ENCODE measurements around the gene C1R.
A peak's percentile ranks its signal among the peaks of the same experiment; 100 is the strongest.
"Not testable (repeated sequence)": the region's sequence is repeated elsewhere in the genome, so short reads cannot be mapped to it uniquely, and the experiment has no call there.

The C1R gene

DNA sequence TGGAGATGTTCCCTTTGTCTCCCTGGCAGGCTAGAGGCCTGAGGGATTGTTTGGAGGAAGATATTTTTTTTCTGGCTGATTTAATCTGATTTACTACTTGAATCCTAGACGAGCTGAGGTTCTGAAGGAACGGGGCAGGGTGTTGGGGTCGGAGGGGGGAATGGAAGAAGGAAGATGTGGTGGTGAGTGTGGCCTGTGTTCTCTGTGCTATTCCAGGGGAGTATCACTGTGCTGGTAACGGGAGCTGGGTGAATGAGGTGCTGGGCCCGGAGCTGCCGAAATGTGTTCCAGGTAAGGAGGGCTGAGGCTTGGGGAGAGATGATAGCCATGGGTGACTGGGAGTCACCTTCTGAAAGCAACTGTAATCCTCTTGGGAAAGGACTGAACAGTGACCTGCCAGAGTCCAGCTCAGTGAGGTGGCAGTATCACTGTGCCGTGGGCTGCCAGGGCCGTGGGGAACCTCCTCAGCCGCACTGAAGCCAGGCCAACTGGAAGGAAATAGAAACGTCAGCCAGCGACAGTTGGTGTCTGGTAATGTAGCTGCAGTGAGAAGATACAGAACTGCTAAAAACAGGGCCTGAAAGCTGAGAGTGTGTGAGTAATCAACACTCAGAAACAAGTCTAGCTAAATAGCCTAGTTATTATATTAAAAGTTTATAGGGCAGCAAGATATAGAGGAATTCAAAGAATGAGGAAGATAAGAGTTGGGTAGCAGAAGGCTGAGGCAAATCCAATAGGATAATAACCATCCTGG, 23.8 kb downstream of the C1R start:
- no peak for DNase-seq (ENCODE audit: low read depth)

DNA sequence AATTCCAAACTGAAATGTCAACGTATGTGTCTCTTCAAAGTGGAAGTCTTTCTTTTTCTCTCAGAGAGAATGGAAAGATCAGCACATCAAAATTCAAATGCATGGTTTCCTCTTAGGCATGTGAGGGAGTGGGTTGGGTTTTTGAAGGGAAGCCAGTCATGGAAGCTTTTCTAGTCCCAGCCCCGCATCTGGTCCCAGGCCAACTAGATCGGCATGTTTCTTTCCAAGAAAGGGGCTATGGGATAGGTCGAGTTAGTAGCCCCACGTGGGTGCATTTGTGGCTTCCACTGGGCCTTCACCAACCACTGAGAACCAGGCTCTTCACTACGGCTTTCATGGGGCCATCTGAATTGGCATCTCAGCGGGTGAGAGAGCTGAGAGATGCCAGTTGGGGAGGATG, 25.1 kb downstream of the C1R start:
- no peak for DNase-seq (ENCODE audit: low read depth)

DNA sequence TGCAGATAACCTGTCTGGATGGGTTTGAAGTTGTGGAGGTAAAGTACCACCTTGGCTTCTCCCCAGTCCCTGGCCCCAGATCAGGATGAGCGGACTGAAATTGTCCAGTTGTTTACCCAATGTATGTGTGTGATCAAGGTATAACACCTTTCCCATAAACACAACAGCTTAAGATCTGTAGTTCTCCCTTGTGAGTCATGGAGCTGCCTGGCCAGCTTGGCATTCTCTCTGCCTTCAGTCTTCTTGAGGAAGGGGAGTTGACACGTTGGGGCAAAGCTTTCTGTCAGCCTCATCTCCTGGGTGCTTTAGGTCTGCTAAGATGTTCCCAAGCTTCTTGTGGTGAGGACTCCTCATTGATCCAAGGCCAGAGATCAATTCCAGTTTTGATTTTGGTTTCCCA, 25.6 kb downstream of the C1R start:
- DNase-seq (ENCODE audit: low read depth), result no peak

DNA sequence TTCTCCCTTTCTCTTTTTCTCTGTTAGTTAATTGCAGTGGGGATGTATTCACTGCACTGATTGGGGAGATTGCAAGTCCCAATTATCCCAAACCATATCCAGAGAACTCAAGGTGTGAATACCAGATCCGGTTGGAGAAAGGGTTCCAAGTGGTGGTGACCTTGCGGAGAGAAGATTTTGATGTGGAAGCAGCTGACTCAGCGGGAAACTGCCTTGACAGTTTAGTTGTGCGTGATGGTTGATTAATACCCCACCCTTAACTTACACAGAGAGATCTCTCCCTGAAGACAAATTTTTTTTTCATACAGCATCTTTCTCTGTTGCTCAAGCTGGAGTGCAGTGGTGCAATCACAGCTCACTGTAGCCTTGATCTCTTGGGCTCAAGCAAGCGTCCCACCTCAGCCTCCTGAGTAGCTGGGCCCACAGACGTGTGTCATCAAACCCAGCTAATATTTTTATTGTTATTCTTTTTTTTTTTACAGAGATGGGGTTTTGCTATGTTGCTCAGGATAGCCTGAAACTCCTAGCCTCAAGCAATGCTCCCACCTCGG, 27.1 kb downstream of the C1R start:
- no peak for DNase-seq (ENCODE audit: low read depth)

DNA sequence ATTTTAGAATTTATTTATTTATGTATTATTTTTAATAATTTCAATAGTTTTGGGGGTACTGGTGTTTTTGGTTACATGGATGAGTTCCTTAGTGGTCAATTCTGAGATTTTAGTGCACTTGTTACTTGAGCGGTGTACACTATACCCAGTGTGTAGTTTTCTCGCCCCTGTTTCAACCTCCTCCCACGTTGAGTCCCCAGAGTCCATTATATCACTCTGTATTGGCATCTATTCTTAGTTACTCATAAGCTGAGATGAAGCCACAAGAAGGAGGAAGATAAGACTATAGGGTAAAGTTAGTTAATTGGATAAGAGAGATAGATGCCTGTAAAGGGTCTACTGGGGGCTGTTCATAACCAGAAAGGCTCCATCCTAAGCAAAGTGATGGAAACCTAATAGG, 27.7 kb downstream of the C1R start:
- DNase-seq (ENCODE audit: low read depth), result no peak

DNA sequence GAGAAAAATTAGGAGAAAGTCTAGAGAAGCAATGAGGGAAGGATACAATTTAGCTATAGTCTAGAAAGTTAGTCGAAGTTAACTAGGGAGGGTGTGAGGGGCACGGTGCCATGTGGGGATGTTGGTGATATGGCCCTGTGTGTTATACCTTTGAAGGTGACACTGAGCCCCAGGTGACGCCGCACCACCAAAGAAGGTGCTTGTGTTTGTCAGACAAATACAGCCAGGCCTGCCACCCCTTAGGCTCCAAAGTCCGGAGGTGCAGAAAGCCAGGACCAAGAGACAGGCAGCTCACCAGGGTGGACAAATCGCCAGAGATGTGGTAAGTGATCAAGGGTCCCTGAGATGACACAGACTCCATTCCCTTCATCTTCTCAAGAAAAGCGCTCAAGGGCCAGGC, 30.6 kb downstream of the C1R start:
- no peak for DNase-seq (ENCODE audit: low read depth)

DNA sequence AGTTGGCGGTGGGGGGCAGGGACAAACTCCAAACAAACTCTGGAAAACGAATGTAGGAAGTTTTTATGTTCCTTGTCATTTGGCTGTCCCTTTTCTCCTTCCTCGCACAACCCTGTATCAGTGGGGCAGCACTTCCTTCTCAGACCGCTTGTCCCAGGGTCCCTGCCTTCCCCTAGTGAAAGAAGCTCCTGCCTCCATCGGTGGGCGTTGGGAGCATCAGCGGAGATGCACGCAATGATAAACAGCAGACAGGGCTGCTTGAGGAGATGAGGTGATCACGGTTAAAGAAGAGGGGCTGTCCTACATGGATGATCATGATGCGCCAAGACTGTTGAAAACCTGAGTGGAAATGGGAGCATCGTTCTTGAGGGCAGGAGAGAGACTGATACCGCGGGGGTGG, 31.1 kb downstream of the C1R start:
- DNase-seq (ENCODE audit: low read depth), result no peak

DNA sequence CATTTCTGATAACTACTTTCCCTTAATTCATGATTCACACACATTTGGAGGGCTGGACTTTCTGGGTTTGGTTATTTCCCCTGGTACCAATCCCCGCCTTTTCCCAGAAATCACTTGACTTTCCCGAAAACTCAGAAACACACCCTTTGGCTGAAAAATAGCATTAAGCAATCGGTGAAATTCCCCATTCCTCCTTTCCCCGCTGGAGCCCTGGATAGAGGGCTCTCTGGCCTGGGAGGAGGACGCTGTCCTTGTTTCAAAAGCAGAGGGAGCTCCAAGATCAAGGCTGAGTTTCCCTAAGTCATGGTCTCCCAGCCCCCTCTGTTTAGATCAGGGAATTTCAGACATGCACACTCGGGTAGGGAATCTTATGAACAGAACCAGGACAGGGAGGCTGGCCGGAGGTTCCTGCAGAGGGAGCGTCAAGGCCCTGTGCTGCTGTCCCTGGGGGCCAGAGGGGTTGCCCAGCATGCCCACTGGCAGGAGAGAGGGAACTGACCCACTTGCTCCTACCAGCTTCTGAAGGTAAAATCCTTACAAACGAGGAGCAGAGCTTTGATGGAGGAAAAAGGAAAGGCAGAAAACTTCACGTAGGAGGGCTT, 31.8 kb downstream of the C1R start, which contains the start of gene C1S:
C1S (plus strand) TSS at position 366 of the 602 bp plus-strand sequence. CDS start 1,195 bp downstream, outside the sequence.
- DNase-seq (ENCODE audit: low read depth), result peak; percentile 92

DNA sequence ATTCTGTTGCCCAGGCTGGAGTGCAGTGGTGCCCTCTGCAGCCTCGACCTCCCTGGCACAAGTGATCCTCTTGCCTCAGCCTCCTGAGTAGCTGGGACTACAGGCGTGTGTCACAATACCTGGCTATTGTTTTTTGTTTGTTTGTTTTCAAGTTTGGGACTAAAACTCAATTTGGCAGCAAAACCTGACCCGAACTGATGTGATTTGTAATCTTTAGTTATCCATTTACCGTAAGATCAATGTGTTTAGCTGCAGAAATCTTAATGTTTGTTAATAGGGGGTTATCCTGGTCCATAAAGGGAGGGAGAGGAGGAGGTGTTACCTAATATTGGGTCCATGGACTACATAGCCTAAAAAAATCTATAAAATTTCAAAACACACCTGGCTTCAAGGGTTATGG, 32.5 kb downstream of the C1R start:
- DNase-seq (ENCODE audit: low read depth), result no peak

DNA sequence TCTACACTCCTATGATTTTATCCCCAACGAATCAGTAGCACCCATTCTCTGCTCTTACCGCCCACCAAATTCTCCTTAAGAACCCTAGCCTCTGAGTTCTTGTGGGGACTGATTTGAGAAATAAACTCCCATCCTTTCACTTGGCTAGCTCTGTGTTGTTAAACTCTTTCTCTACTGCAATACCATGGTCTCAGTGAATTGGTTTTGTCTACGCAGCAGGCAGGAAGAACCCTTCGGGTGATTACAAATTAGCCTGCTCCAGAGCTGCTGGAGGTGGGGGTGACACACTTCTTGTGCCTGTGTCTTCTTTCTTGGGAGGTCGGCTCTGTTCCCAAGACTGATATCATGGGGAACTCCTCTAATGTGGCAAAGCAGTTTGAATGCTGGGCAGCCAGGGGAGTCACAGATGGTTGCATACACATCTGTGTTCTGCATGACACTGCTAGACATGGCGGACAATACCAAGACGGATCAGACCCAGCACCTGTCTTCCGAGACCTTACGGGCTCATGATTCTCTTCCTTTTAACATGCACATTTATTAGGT, 33.3 kb downstream of the C1R start:
- no peak for DNase-seq (ENCODE audit: low read depth)

DNA sequence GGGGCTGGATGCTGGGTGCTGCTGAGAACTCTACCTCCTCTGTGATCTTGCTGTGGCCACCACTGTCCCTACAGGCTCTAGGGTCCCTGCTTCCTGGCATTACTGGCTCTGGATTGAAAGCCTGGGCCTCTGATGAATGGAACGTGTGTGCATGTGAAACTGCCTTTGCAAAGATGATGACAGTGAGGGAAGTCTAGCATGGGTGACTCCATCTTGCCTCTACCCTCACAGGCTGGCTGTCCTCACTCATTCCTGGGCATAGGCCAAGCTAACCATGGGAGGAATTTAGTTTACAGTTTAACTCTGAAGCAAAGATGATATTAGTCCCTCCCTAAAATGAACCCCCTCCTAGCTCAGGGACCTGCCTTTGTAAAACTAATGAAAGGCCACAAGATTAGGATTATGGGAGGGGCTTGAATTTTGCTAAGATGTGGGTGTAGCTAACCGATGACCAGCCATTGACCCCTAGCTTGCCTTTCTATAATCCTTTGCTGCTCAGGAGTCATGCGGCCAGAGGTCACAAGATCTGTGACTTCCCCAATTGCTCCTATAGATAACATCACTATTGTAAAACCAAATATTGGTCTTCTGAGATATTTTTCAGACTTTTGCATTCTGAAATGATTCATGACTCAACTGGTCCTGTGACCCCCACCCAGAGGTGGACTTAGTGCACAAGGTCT, 33.9 kb downstream of the C1R start:
- DNase-seq (ENCODE audit: low read depth), result no peak

DNA sequence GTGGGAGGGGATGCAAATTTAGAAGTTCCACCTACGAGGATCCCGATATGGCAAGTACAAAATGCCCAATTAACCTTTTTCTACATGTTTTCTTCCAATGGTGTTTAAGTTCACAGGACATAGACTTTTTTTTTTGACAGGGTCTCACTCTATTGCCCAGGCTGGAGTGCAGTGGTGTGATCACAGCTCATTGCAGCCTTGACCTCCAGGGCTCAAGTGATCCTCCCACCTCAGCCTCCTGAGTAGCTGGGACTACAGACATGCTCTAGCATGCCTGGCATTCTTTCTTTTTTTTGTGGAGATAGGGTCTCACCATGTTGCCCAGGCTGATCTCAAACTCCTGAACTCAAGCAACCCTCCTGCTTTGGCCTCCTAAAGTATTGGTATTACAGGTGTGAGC, 36.5 kb downstream of the C1R start:
- DNase-seq (ENCODE audit: low read depth), result not testable (repeated sequence)

DNA sequence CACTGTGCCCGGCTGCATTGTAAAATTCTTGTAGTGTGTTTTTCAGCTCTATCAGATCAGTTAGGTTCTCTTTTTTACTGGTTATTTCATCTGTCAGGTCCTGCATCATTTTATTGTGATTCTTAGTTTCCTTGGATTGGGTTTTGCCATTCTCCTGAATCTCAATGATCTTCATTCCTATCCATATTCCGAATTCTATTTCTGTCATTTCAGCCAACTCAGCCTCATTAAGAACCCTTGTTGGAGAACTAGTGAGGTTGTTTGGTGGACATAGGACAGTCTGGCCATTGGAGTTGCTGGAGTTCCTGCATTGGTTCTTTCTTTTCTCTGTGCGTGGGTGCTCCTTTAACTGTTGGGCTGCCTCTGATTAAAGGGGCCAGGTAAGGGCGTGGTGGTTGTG, 37.3 kb downstream of the C1R start:
- no peak for DNase-seq (ENCODE audit: low read depth)

DNA sequence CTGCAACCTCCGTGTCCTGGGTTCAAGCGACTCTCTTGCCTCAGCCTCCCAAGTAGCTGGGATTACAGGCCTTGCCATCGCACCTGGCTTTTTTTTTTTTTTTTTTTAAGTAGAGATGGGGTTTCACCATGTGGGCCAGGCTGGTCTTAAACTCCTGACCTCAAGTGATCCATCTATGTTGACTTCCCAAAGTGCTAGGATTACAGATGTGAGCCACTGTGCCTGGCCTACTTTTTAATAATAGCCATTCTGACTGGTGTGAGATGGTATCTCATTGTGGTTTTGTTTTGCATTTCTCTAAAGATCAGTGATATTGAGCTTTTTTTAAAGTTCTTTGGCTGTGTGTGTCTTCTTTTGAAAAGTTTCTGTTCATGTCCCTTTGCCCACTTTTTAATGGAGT, 42.3 kb downstream of the C1R start:
- not testable (repeated sequence) for DNase-seq (ENCODE audit: low read depth)

DNA sequence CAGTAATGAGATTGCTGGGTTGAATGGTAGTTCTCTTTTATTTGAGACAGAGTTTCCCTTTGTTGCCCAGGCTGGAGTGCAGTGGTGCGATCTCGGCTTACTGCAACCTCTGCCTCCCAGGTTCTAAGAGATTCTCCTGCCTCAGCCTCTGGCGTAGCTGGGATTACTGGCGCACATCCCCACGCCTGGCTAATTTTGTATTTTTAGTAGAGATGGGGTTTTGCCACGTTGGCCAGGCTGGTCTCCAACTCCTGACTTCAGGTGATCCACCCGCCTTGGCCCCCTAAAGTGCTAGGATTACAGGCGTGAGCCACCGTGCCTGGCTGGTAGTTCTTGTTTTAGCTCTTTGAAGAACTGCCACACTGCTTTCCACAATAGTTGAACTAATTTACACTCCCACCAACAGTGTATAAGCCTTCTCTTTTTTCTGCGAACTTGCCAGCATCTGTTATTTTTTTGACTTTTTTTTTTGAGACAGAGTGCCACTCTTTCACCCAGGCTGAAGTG, 42.7 kb downstream of the C1R start:
- DNase-seq (ENCODE audit: low read depth), result not testable (repeated sequence)

DNA sequence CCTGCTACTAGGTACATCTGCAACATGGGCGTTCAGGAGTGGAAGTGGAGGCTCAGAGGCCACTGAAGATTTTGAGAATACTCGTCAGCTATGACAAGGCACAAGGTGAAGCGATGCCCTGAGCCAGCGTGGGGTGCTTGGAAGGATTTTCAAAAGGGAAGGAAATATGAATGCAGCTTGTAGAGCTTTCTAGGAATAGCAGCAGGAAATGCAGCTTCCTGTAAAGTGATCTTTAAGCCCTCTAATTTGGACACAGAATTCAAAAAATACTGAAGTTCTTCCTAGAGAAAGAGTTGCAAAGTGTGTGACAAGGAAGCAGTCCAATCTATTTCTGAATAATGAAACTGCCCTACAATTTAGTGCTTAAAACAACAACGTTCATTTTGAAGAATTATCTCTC, 44.9 kb downstream of the C1R start:
- no peak for DNase-seq (ENCODE audit: low read depth)

DNA sequence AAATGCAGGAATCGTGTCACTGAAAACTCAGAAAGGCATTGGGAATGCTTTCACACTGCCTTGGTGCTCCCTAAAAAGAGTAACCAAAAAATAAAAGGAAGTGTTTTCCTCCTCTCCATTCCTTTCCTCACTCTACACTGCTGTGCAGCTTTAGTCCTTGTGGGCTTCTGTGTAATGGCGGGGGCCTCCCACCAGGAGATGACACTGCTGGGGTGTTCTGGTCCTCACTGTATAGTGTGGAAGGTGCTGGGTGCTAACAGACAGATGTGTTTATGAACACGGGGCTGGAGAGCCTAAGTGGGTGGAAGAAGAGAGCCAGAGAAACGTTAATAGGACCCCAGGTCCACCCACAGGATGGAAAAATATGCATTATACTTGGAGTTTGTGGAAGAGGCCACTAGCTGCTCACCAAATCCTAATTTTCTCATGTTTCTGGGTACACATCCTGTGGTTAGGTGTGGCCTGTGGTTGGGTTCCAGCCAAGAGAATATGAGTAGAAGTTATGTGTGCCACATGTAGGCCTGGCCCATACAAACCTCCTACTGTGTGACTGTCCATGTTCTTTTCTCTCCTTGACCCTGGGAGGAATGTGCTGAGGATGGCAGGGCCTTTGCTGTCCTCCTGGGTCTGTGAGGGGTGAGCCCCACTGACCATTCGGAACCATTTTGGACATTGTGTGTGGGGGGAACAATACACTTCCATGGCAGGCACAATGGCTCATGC, 45.7 kb downstream of the C1R start:
- DNase-seq (ENCODE audit: low read depth), result no peak

DNA sequence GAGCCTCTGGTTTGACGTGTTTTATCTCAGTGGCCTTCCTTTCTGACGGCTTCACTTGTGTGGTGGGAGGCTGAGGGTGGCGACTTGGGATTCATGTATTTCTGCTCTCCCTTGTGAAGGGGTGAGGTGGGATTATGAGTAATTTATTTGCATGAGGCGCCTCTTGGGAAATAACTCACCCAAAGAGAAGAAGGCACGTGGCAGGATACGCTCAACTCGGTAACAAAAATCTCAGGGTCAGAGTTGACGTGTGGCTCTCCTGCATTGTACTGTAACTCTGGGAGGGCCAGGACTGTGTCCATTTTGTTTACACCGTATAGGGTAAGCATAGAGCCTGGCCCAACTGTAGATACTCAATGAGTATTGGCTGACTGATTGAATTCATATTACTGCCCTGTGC, 46.3 kb downstream of the C1R start:
- DNase-seq (ENCODE audit: low read depth), result no peak

DNA sequence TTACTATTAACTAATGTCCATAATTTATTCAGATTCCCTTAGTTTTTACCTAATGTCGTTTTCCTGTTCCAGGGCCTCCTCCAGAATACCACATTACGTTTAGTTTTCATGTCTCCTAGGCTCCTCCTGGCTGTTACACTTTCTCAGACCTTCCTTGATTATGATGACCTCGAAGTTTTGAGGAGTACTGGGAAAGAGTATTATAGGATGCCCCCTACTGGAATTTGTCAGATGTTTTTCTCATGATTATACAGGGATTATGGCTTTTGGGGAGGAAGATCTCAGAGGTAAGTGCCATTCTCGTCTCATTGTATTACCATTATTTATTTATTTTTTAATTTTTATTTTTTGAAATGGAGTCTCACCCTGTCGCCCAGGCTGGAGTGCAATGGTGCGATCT, 49.4 kb downstream of the C1R start:
- peak; percentile 65 for DNase-seq (ENCODE audit: low read depth)

DNA sequence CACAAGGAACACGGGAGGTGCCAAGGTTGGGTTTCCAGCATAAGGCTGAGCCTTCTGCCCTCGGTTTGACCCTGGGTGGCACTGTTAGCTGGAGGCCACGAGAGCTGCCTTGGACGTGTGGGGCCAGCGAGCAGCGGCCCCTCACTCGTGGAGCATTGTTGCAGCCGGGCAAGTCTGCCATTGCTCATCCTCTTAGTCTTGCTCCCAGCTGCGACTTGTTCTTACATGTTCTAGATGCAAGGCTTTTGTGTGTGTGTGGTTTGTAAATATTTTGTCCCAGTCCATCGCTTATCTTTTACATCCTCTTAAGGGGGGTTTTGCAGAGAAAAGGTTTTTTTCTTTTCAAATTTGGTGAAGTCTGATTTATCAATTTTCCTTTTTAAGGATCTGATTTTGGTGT, 52.8 kb downstream of the C1R start:
- no peak for DNase-seq (ENCODE audit: low read depth)

DNA sequence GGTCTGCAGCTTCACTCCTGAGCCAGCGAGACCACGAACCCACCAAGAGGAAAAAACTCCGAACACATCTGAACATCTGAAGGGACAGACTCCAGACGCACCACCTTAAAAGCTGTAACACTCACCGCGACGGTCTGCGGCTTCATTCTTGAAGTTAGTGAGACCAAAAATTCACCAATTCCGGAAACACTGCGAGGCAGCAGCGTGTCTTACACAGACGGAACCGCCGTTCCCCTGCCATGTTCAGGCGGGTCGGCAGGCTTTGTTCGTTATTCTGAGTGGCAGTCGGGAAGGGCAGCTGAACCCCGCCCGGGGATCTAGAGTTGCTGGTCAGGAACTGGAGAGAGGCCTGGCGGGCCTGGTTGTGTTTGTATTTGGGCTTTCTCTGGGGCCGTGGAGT, 53.7 kb downstream of the C1R start:
- no peak for DNase-seq (ENCODE audit: low read depth)

DNA sequence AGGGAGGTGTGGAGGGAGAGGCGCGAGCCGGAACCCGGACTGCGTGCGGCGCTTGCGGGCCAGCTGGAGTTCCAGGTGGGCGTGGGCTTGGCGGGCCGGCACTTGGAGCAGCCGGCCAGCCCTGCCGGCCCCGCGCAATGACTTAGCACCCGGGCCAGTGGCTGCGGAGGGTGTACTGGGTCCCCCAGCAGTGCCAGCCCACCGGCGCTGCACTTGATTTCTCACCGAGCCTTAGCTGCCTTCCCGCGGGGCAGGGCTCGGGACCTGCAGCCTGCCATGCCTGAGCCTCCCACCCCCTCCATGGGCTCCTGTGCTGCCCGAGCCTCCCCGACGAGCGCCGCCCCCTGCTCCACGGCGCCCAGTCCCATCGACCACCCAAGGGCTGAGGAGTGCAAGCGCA, 54.8 kb downstream of the C1R start:
- not testable (repeated sequence) for DNase-seq (ENCODE audit: low read depth)
